ENCODE data around the gene TMEM179. TPM values are rescaled to one million over a fixed set of nuclear protein-coding genes. Genes with fewer than 3 reads are reported as not detected.

Gene TMEM179
- total and polyA plus RNA-seq, 2 experiments from 2014 or later: 2.2 to 4.3 TPM

GRCh38 chr14:104592785-104593184 lies 11.8 kb downstream of the TMEM179 start:
- H3K4me2 ChIP-seq: no peak overlapping the region
- WGBS (ENCODE audit: low lambda C conversion rate, missing lambda C conversion rate): 88% methylated on average over 6 of the region's 8 CpGs
- DNase-seq (ENCODE audit: low spot score): no peak
- TF ChIP-seq EZH2 (IDR thresholded peaks at IDR 0.05; ENCODE audit: borderline replicate concordance) (no peak), EZH2phosphoT487 (IDR thresholded peaks at IDR 0.05; ENCODE audit: low read depth, severe bottlenecking, unreplicated experiment) (no peak), CTCF (IDR thresholded peaks at IDR 0.05; ENCODE audit: poor library complexity) (no peak)
- H2AFZ ChIP-seq: no peak overlapping the region
- H3K4me3 ChIP-seq: no peak overlapping the region
- no peaks in the 10 kb centered on the region for H4K20me1 ChIP-seq (ENCODE audit: insufficient read depth, poor library complexity, severe bottlenecking)
- H3K4me1 ChIP-seq (ENCODE audit: insufficient read depth): peaks cover 9% of the 10 kb centered on the region
- H3K27ac ChIP-seq: no peak overlapping the region
- H3K36me3 ChIP-seq (replicated peaks; ENCODE audit: insufficient read depth, low read depth): no peaks in the 10 kb centered on the region
- no peaks in the 10 kb centered on the region for H3K79me2 ChIP-seq
- H3K27me3 ChIP-seq: no peaks in the 10 kb centered on the region
- H3K9me3 ChIP-seq (ENCODE audit: low read depth): no peaks in the 10 kb centered on the region
- no peaks in the 10 kb centered on the region for H3K9me2 ChIP-seq (replicated peaks; ENCODE audit: insufficient read depth)

GRCh38 chr14:104592292-104592672 lies 12.3 kb downstream of the TMEM179 start:
- TF ChIP-seq EZH2phosphoT487 (IDR thresholded peaks at IDR 0.05; ENCODE audit: low read depth, severe bottlenecking, unreplicated experiment) (no peak), CTCF (IDR thresholded peaks at IDR 0.05; ENCODE audit: poor library complexity) (no peak), EZH2 (IDR thresholded peaks at IDR 0.05; ENCODE audit: borderline replicate concordance) (no peak)
- Histone ChIP-seq H3K27ac (no peak overlapping the region), H3K4me2 (no peak overlapping the region), H4K20me1 (ENCODE audit: insufficient read depth, poor library complexity, severe bottlenecking) (no peaks in the 10 kb centered on the region), H3K9me3 (ENCODE audit: low read depth) (no peaks in the 10 kb centered on the region), H3K4me3 (no peak overlapping the region), H3K36me3 (replicated peaks; ENCODE audit: insufficient read depth, low read depth) (no peaks in the 10 kb centered on the region), H2AFZ (no peak overlapping the region), H3K27me3 (no peaks in the 10 kb centered on the region), H3K79me2 (no peaks in the 10 kb centered on the region), H3K9me2 (replicated peaks; ENCODE audit: insufficient read depth) (no peaks in the 10 kb centered on the region), H3K4me1 (ENCODE audit: insufficient read depth) (peaks cover 9% of the 10 kb centered on the region)
- DNase-seq (ENCODE audit: low spot score): no peak
- WGBS (ENCODE audit: low lambda C conversion rate, missing lambda C conversion rate): 94% methylated on average over 3 of the region's 3 CpGs

GRCh38 chr14:104591506-104592291 lies 12.9 kb downstream of the TMEM179 start:
- H3K27me3 ChIP-seq: no peaks in the 10 kb centered on the region
- H3K4me2 ChIP-seq: no peak overlapping the region
- TF ChIP-seq EZH2phosphoT487 (IDR thresholded peaks at IDR 0.05; ENCODE audit: low read depth, severe bottlenecking, unreplicated experiment): no peak
- TF ChIP-seq EZH2 (IDR thresholded peaks at IDR 0.05; ENCODE audit: borderline replicate concordance): no peak
- no peak for TF ChIP-seq CTCF (IDR thresholded peaks at IDR 0.05; ENCODE audit: poor library complexity)
- no peak overlapping the region for H2AFZ ChIP-seq
- no peaks in the 10 kb centered on the region for H3K79me2 ChIP-seq
- H4K20me1 ChIP-seq (ENCODE audit: insufficient read depth, poor library complexity, severe bottlenecking): no peaks in the 10 kb centered on the region
- no peak overlapping the region for H3K27ac ChIP-seq
- no peak overlapping the region for H3K4me3 ChIP-seq
- 89% methylated on average over 22 of the region's 26 CpGs for WGBS (ENCODE audit: low lambda C conversion rate, missing lambda C conversion rate)
- peaks cover 12% of the 10 kb centered on the region for H3K4me1 ChIP-seq (ENCODE audit: insufficient read depth)
- H3K36me3 ChIP-seq (replicated peaks; ENCODE audit: insufficient read depth, low read depth): no peaks in the 10 kb centered on the region
- H3K9me2 ChIP-seq (replicated peaks; ENCODE audit: insufficient read depth): no peaks in the 10 kb centered on the region
- DNase-seq (ENCODE audit: low spot score): no peak
- no peaks in the 10 kb centered on the region for H3K9me3 ChIP-seq (ENCODE audit: low read depth)
